Fibroblast of the conjunctiva (primary cell): ENCODE results near the gene DDX56.

Experiments
- DNase-seq: peaks from one replicate; pipeline ENCODE4 v3.0.0-alpha.2; 2010; ENCODE audit warnings: low read depth

The DDX56 gene

GRCh38 chr7:44534501-44534900, 39.2 kb downstream of the DDX56 start:
- DNase-seq: no peak

- DNase-seq: no peak
These were observed 39.6 kb downstream of the DDX56 start for GRCh38 chr7:44534087-44534486.

- DNase-seq: no peak
These were observed 40.2 kb downstream of the DDX56 start for GRCh38 chr7:44533301-44534055.

- DNase-seq: no peak
These were observed 42.0 kb downstream of the DDX56 start for GRCh38 chr7:44531421-44532380.

- DNase-seq: no peak
These were observed 42.7 kb downstream of the DDX56 start for GRCh38 chr7:44530990-44531389.

GRCh38 chr7:44524811-44525388, 48.8 kb downstream of the DDX56 start:
- no peak for DNase-seq

- no peak for DNase-seq
These were observed 51.4 kb downstream of the DDX56 start for GRCh38 chr7:44522315-44522714.

- DNase-seq: no peak
These were observed 52.2 kb downstream of the DDX56 start for GRCh38 chr7:44521347-44522095.

- DNase-seq: no peak
These were observed 53.1 kb downstream of the DDX56 start for GRCh38 chr7:44520574-44520973.

GRCh38 chr7:44519546-44519945, 54.2 kb downstream of the DDX56 start:
- DNase-seq: no peak

- DNase-seq: no peak
These were observed 54.9 kb downstream of the DDX56 start for GRCh38 chr7:44518761-44519160.

- DNase-seq: no peak
These were observed 56.5 kb downstream of the DDX56 start for GRCh38 chr7:44517175-44517574.
